SK-N-MC (cell line): ENCODE results near the gene VWDE.

Experiments
- EZH2 ChIP-seq: fragments of 200-600 bp; sonication (generic); IDR thresholded peaks from one replicate; pipeline ENCODE4 v1.6.1; 2017; ENCODE audit warnings: antibody characterized with exemption
- POLR2AphosphoS5 ChIP-seq: IDR thresholded peaks from 2 replicates; pipeline ENCODE4 v1.6.1; 2012; ENCODE audit warnings: mild to moderate bottlenecking, low read depth, low read length, borderline replicate concordance

DNA sequence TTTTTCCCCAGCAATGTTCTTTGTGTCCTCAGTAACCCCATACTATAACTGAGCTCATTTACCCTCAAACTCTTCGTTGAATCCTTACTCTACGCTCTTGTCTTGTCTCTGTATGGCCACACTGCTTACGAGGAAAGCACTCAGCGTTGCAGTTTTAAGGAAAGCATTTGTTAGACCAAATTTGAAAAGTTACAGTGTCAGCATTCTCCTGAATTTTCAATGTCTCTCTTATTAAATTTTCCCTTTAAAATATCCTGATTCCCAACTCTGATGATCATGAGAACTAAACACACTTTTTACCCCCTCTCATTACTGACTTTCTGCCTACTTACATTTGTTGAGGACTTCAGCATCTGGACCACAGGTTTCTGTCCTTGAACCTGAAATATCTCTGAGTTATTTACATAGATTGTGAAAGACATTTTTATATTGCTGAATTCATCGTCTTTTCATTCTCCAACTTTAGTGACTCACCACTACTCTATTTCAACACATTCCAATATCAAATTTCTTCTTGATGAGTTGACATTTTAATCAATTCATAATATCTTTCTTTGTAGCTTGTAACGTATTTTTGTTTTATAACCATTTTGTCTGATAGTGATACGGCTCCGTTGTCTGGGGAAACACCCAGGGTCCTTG is 19.8 kb upstream of the VWDE start:
- TF ChIP-seq EZH2 (no peak), POLR2AphosphoS5 (no peak)
